NCI-H2171 treated with DMSO at 0.1 percent for 48 hours (cell line): Measurements from ENCODE around the gene NT5C2.

Experiments used
- DNase-seq: peaks from one replicate; lab custom pipeline; 2025; lab: John Stamatoyannopoulos, UW

The NT5C2 gene

DNA sequence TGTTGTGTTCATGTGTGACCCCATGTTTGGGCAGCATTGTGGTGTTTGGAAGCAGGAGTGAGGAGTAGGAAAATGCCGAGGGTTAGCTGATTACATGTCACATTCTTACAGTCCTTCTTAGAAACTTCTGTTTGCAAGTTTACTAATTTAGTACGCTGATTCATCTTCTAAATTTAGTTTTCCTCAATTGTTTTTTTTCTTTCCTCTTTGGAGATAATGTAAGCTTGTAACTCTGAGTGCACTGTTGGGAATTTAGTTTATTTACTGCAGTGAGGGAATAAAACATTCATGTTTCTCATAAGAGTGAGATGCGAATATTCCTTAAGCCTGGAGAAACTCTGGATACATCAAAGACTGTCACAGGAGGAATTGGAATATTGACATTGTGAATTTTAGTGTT is 135.0 kb downstream of the NT5C2 start:
- no peak for DNase-seq

- DNase-seq = no peak
Observed at GRCh38 chr10:103055105-103055504, 138.0 kb downstream of the NT5C2 start.

- no peak for DNase-seq
Observed at GRCh38 chr10:103054621-103055020, 138.5 kb downstream of the NT5C2 start.

GRCh38 chr10:103053659-103054581 is 139.2 kb downstream of the NT5C2 start:
- DNase-seq = no peak

- DNase-seq = no peak
Observed at GRCh38 chr10:103049237-103049636, 143.8 kb downstream of the NT5C2 start.

GRCh38 chr10:103047381-103047780 is 145.7 kb downstream of the NT5C2 start:
- DNase-seq = no peak

GRCh38 chr10:103045961-103046360 is 147.1 kb downstream of the NT5C2 start:
- no peak for DNase-seq

DNA sequence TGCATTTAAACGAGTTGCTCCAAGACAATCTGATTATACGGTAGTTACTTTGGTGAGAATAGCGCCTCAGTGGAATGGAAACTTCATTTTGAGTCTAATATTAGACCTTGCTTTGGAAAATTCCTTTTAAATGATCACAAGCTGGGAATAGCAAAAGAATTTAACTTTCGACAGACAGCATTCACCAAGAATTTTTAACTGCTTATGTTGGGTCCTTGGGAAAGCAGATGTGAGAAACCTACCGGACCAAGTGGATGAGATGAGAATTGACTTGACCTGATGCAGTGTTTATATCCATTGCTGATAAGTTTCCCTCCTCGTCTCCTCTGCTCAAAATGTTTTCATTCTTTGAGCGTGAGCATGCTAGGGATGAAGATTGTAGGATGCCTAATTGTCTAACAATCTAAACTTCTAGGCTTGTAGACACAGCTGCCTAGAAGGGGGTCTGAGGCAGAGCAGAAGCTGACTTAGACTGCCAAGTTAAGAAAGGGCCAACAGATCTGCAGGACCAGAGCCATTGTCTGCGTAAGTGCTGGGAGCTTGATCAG is 148.1 kb downstream of the NT5C2 start:
- DNase-seq = no peak

DNA sequence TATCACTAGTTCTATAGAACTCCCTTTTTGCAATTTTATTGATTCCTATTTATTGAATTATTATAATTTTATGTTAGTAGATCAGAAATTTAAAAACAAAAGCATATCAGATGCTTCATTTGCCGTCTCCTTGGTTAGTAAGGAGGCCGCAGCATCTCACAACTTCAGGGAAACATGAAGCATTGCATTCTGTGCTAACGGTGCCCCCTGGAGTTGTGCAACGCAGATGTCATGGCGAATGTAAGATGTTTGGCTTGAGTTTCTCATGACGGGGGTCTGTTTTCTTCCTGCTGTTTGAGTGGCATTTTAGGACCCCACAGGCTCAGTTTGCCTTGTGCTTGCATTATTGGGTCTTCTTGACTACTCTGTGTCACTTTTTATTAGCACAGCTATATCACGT is 150.2 kb downstream of the NT5C2 start:
- DNase-seq = no peak

DNA sequence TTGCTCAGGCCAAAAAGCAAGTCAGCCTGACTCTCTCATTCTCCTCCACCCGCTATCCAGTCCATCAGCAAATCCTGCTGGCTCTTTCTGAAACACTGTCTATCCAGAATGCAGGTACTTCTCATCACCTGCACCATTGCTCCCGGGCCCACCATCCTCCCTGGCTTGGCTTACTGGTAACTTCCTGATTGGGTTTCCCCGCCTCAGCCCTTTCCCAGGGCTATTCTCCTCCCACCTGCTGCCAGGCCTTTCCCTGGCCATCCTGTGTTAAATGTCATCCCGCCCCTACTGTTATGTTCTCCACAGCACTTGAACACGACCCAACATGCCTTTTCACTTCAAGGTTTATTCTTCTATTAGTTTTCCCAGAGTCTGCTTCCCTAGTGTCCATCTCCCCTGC is 150.9 kb downstream of the NT5C2 start:
- DNase-seq = peak; percentile 6

DNA sequence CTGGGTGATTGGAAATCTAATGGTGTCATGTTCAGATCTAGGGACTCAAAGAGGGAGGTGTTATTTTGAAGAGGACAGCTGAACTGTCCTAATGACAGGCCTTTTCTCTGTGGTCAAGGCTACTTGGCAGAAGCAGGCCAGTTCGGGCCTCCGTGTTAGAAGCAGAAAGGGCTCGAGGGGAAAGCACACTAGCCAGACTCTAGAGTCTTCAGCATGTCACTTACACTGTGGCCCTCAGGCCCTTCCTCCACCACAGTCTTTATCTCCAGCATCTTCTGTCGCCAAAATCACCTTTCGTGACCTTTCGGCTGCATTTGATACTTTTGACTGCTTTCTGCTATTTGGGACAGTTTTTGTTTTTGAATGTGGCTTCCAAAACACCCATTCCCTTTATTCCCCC is 151.7 kb downstream of the NT5C2 start:
- DNase-seq = no peak

GRCh38 chr10:103040418-103040817 is 152.7 kb downstream of the NT5C2 start:
- DNase-seq = no peak

DNA sequence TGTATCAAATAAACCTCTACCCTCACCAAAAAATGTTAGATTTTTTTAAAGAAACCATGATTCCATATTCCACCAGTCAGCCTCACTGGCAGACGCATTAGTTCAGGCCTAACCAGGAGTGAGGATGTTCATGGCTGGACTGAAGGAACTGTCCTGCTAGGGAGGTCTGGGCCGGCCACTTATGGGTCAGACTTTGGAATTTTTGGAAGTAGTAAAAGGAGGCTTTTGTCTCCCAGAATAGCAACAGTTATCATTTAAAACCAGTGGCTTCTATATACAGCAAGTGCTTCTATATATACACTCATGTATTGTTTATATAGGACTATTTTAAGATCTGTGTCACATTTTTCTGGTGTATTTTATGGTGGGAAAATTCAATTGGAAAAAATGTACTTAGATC is 154.5 kb downstream of the NT5C2 start:
- DNase-seq = no peak
